Measurements from ENCODE around the gene AMOTL1. TPM values are rescaled to one million over a fixed set of nuclear protein-coding genes. Genes with fewer than 3 reads are reported as not detected.
A peak's percentile ranks its signal among the peaks of the same experiment; 100 is the strongest.

Gene AMOTL1
- total RNA-seq, 2 donors from 2014 or later: 0.25 to 1.2 TPM

- Mint-ChIP-seq H3K27ac (no peak overlapping the region), H3K9me3 (no peaks in the 10 kb centered on the region), H3K36me3 (no peaks in the 10 kb centered on the region)
- ATAC-seq (no peak), DNase-seq (ENCODE audit: low spot score in 2 of 2) (no peak)
Measured at GRCh38 chr11:94757037-94757735, 11.0 kb upstream of the AMOTL1 start.

- H3K9me3 Mint-ChIP-seq: no peaks in the 10 kb centered on the region
- DNase-seq (ENCODE audit: low spot score in 2 of 2) (no peak), ATAC-seq (no peak)
- H3K27ac Mint-ChIP-seq: no peak overlapping the region
- H3K36me3 Mint-ChIP-seq: no peaks in the 10 kb centered on the region
Measured at GRCh38 chr11:94758666-94759065, 9.5 kb upstream of the AMOTL1 start.

- Mint-ChIP-seq H3K27ac (no peak overlapping the region), H3K9me3 (no peaks in the 10 kb centered on the region), H3K36me3 (no peaks in the 10 kb centered on the region)
- no peak for ATAC-seq
- no peak for DNase-seq (ENCODE audit: low spot score in 2 of 2)
Measured at GRCh38 chr11:94759522-94759921, 8.6 kb upstream of the AMOTL1 start.

GRCh38 chr11:94760296-94760695 lies 7.9 kb upstream of the AMOTL1 start:
- no peak overlapping the region for H3K27ac Mint-ChIP-seq
- H3K9me3 Mint-ChIP-seq: no peaks in the 10 kb centered on the region
- DNase-seq (ENCODE audit: low spot score in 2 of 2) (no peak), ATAC-seq (no peak)
- H3K36me3 Mint-ChIP-seq: no peaks in the 10 kb centered on the region

- ATAC-seq: no peak
- Mint-ChIP-seq H3K9me3 (no peaks in the 10 kb centered on the region), H3K27ac (no peak overlapping the region), H3K36me3 (no peaks in the 10 kb centered on the region)
- no peak for DNase-seq (ENCODE audit: low spot score in 2 of 2)
Measured at GRCh38 chr11:94762208-94762607, 5.9 kb upstream of the AMOTL1 start.

GRCh38 chr11:94762995-94763394 lies 5.2 kb upstream of the AMOTL1 start:
- Mint-ChIP-seq H3K9me3 (no peaks in the 10 kb centered on the region), H3K36me3 (peaks cover 0 to 4% of the 10 kb centered on the region in 2 donors), H3K27ac (peak overlapping the region in 1 of 2 donors; percentile 15)
- ATAC-seq (no peak), DNase-seq (ENCODE audit: low spot score in 2 of 2) (no peak)

- ATAC-seq: no peak
- H3K27ac Mint-ChIP-seq: no peak overlapping the region
- H3K9me3 Mint-ChIP-seq: no peaks in the 10 kb centered on the region
- peaks cover 0 to 4% of the 10 kb centered on the region in 2 donors for H3K36me3 Mint-ChIP-seq
- no peak for DNase-seq (ENCODE audit: low spot score in 2 of 2)
Measured at GRCh38 chr11:94766713-94767206, 1.4 kb upstream of the AMOTL1 start.

GRCh38 chr11:94767291-94767690 lies 865 bp upstream of the AMOTL1 start:
- H3K27ac Mint-ChIP-seq: no peak overlapping the region
- no peaks in the 10 kb centered on the region for H3K9me3 Mint-ChIP-seq
- ATAC-seq (no peak), DNase-seq (ENCODE audit: low spot score in 2 of 2) (no peak)
- H3K36me3 Mint-ChIP-seq: peaks cover 0 to 4% of the 10 kb centered on the region in 2 donors

- no peaks in the 10 kb centered on the region for H3K9me3 Mint-ChIP-seq
- H3K27ac Mint-ChIP-seq: no peak overlapping the region
- peak in 1 of 2 donors; percentile 26 for DNase-seq (ENCODE audit: low spot score in 2 of 2)
- peak; percentile 36 to 68 for ATAC-seq
- H3K36me3 Mint-ChIP-seq: peaks cover 0 to 4% of the 10 kb centered on the region in 2 donors
Measured at GRCh38 chr11:94768602-94769541, 716 bp downstream of the AMOTL1 start.

- peaks cover 0 to 4% of the 10 kb centered on the region in 2 donors for H3K36me3 Mint-ChIP-seq
- DNase-seq (ENCODE audit: low spot score in 2 of 2) (no peak), ATAC-seq (no peak)
- H3K27ac Mint-ChIP-seq: no peak overlapping the region
- H3K9me3 Mint-ChIP-seq: no peaks in the 10 kb centered on the region
Measured at GRCh38 chr11:94769880-94770279, 1.7 kb downstream of the AMOTL1 start.

- H3K9me3 Mint-ChIP-seq: no peaks in the 10 kb centered on the region
- H3K27ac Mint-ChIP-seq: no peak overlapping the region
- ATAC-seq (no peak), DNase-seq (ENCODE audit: low spot score in 2 of 2) (no peak)
- H3K36me3 Mint-ChIP-seq: peaks cover 0 to 4% of the 10 kb centered on the region in 2 donors
Measured at GRCh38 chr11:94770563-94771120, 2.5 kb downstream of the AMOTL1 start.

- ATAC-seq: no peak
- Mint-ChIP-seq H3K27ac (no peak overlapping the region), H3K36me3 (peaks cover 0 to 4% of the 10 kb centered on the region in 2 donors), H3K9me3 (no peaks in the 10 kb centered on the region)
- DNase-seq (ENCODE audit: low spot score in 2 of 2): no peak
Measured at GRCh38 chr11:94771390-94771789, 3.2 kb downstream of the AMOTL1 start.

- no peak overlapping the region for H3K27ac Mint-ChIP-seq
- no peaks in the 10 kb centered on the region for H3K9me3 Mint-ChIP-seq
- peaks cover 0 to 4% of the 10 kb centered on the region in 2 donors for H3K36me3 Mint-ChIP-seq
- no peak for DNase-seq (ENCODE audit: low spot score in 2 of 2)
- no peak for ATAC-seq
Measured at GRCh38 chr11:94771951-94772350, 3.8 kb downstream of the AMOTL1 start.

GRCh38 chr11:94773842-94774241 lies 5.7 kb downstream of the AMOTL1 start:
- no peak overlapping the region for H3K27ac Mint-ChIP-seq

GRCh38 chr11:94774345-94774744 lies 6.2 kb downstream of the AMOTL1 start:
- H3K9me3 Mint-ChIP-seq: no peaks in the 10 kb centered on the region
- ATAC-seq (no peak), DNase-seq (ENCODE audit: low spot score in 2 of 2) (no peak)
- no peaks in the 10 kb centered on the region for H3K36me3 Mint-ChIP-seq
- H3K27ac Mint-ChIP-seq: no peak overlapping the region

More at GRCh38 chr11:94773842-94774241, 5.7 kb downstream of the AMOTL1 start:
- ATAC-seq (no peak), DNase-seq (ENCODE audit: low spot score in 2 of 2) (no peak)
- Mint-ChIP-seq H3K9me3 (no peaks in the 10 kb centered on the region), H3K36me3 (no peaks in the 10 kb centered on the region)

GRCh38 chr11:94775567-94776327 lies 7.6 kb downstream of the AMOTL1 start:
- ATAC-seq (no peak), DNase-seq (ENCODE audit: low spot score in 2 of 2) (no peak)
- Mint-ChIP-seq H3K9me3 (no peaks in the 10 kb centered on the region), H3K27ac (no peak overlapping the region), H3K36me3 (no peaks in the 10 kb centered on the region)
